HG02884 (cell line): ENCODE results near the gene DHX36.
A peak's percentile ranks its signal among the peaks of the same experiment; 100 is the strongest.

Experiments used
- ATAC-seq: cut with Tn5 transposase; IDR thresholded peaks from one replicate; pipeline ENCODE4 v1.9.1; 2021; ENCODE audit warnings: mild to moderate bottlenecking, moderate library complexity; ENCODE audit not compliant: unreplicated experiment

The DHX36 gene

GRCh38 chr3:154294016-154294415 lies 30.3 kb downstream of the DHX36 start:
- ATAC-seq, result no peak

GRCh38 chr3:154290187-154290586 lies 34.1 kb downstream of the DHX36 start:
- ATAC-seq, result no peak

- ATAC-seq, result no peak
These were observed 39.1 kb downstream of the DHX36 start for GRCh38 chr3:154285221-154285620.

GRCh38 chr3:154280161-154280560 lies 44.1 kb downstream of the DHX36 start:
- no peak for ATAC-seq

GRCh38 chr3:154275965-154276364 lies 48.3 kb downstream of the DHX36 start:
- ATAC-seq, result no peak

GRCh38 chr3:154275292-154275691 lies 49.0 kb downstream of the DHX36 start:
- ATAC-seq, result no peak

GRCh38 chr3:154274348-154274747 lies 49.9 kb downstream of the DHX36 start:
- ATAC-seq, result no peak

GRCh38 chr3:154273381-154273780 lies 50.9 kb downstream of the DHX36 start:
- ATAC-seq, result no peak

GRCh38 chr3:154254527-154254926 lies 69.8 kb downstream of the DHX36 start:
- no peak for ATAC-seq

- ATAC-seq, result peak; percentile 95
These were observed 71.3 kb downstream of the DHX36 start for GRCh38 chr3:154252759-154253638.

GRCh38 chr3:154251610-154252009 lies 72.7 kb downstream of the DHX36 start:
- ATAC-seq, result no peak

- no peak for ATAC-seq
These were observed 74.0 kb downstream of the DHX36 start for GRCh38 chr3:154250291-154250690.

- ATAC-seq, result no peak
These were observed 76.4 kb downstream of the DHX36 start for GRCh38 chr3:154247806-154248415.

GRCh38 chr3:154244644-154245043 lies 79.6 kb downstream of the DHX36 start:
- no peak for ATAC-seq

GRCh38 chr3:154243353-154243752 lies 80.9 kb downstream of the DHX36 start:
- ATAC-seq, result no peak

- ATAC-seq, result no peak
These were observed 81.5 kb downstream of the DHX36 start for GRCh38 chr3:154242766-154243165.

- no peak for ATAC-seq
These were observed 82.8 kb downstream of the DHX36 start for GRCh38 chr3:154241496-154241895.

GRCh38 chr3:154240235-154240634 lies 84.1 kb downstream of the DHX36 start:
- ATAC-seq, result no peak

- ATAC-seq, result no peak
These were observed 88.0 kb downstream of the DHX36 start for GRCh38 chr3:154236331-154236730.

GRCh38 chr3:154235330-154235729 lies 89.0 kb downstream of the DHX36 start:
- no peak for ATAC-seq

GRCh38 chr3:154229217-154229590 lies 95.1 kb downstream of the DHX36 start:
- ATAC-seq, result no peak

- ATAC-seq, result no peak
These were observed 95.6 kb downstream of the DHX36 start for GRCh38 chr3:154228561-154229216.
